HepG2 (cell line): ENCODE data around the gene TOMM20. TPM values are rescaled to one million over a fixed set of nuclear protein-coding genes. Genes with fewer than 3 reads are reported as not detected.

ENCODE experiments used
- ATAC-seq: fragments of 200-7000 bp; cut with Tn5 transposase; 3 replicates; pipeline ENCODE4 v1.9.1; 2020; ENCODE audit warnings: mild to moderate bottlenecking, moderate library complexity
- BruUV-seq: library from RNA; stranded (reverse); fragments of 400-500 nt; replicated peaks from 2 replicates; lab custom pipeline; 2021; lab: Mats Ljungman, UMichigan
- CTCF ChIA-PET: fragments of 300-600 bp; formaldehyde crosslinking; extraction: SDS; loops from one replicate; lab custom pipeline; 2021; ENCODE audit warnings: low total read pairs, inconsistent platforms, low intra/inter-chr PET ratio; lab: Yijun Ruan, JAX
- POLR2A ChIA-PET: fragments of 350-600 bp; sonication (Branson Sonifier 250); formaldehyde crosslinking; loops from one replicate; lab custom pipeline; 2020; ENCODE audit warnings: antibody characterized with exemption, inconsistent platforms; lab: Yijun Ruan, JAX
- DNase-seq: peaks from one replicate; pipeline ENCODE4 v3.0.0-alpha.2; 2015; ENCODE audit warnings: low spot score
- FAIRE-seq: peaks from 3 replicates; lab custom pipeline; 2011; peaks lifted over from hg19 to GRCh38; lab: Jason Lieb, UNC
- H2AFZ ChIP-seq: one replicate; pipeline ENCODE4 v1.6.1; 2011; ENCODE audit warnings: low read length, inconsistent platforms
- H3K27ac ChIP-seq: fragments of 300-600 bp; 3 replicates; pipeline ENCODE4 v1.8.0; 2011; ENCODE audit warnings: mixed run types, mild to moderate bottlenecking, mixed read lengths, low read length, inconsistent platforms; ENCODE audit not compliant: insufficient read depth; ENCODE audit errors: extremely low read length
- H3K27me3 ChIP-seq, 2 experiments: fragments of 200-600 bp in 1 of 2; 2 replicates in 1 of 2; 3 replicates in 1 of 2; pipeline versions ENCODE4 v1.6.0 to v1.8.0; 2011; ENCODE audit warnings: low read length in 2 of 2, mild to moderate bottlenecking in 2 of 2, moderate library complexity in 2 of 2, inconsistent platforms in 1 of 2; ENCODE audit not compliant: insufficient read depth in 2 of 2, control insufficient read depth in 1 of 2
- H3K36me3 ChIP-seq, 2 experiments: fragments of 200-600 bp in 1 of 2; replicated peaks in 1 of 2; 2 replicates in 1 of 2; 3 replicates in 1 of 2; pipeline versions ENCODE4 v1.5.1 to v1.8.0; 2011; ENCODE audit warnings: low read length in 2 of 2, inconsistent platforms in 1 of 2; ENCODE audit not compliant: insufficient read depth in 2 of 2, control insufficient read depth in 1 of 2
- H3K4me1 ChIP-seq: 2 replicates; pipeline ENCODE4 v1.5.1; 2012; ENCODE audit warnings: low read length, inconsistent platforms; ENCODE audit not compliant: insufficient read depth
- H3K4me2 ChIP-seq: 2 replicates; pipeline ENCODE4 v1.6.0; 2011; ENCODE audit warnings: low read depth, low read length, inconsistent platforms
- H3K4me3 ChIP-seq, 3 experiments: fragments of 200-600 bp in 1 of 3; sonication (generic), shearing (Covaris generic) in 1 of 3; replicated peaks in 1 of 3; 2 replicates each; pipeline ENCODE4 v1.5.1; 2011 to 2016; ENCODE audit warnings: low read length in 3 of 3, inconsistent platforms in 2 of 3, low read depth in 2 of 3, mild to moderate bottlenecking in 2 of 3, control low read depth in 1 of 3, mixed read lengths in 1 of 3; ENCODE audit not compliant: insufficient read depth in 1 of 3
- H3K79me2 ChIP-seq: one replicate; pipeline ENCODE4 v1.6.1; 2011; ENCODE audit warnings: low read length, inconsistent platforms; ENCODE audit not compliant: insufficient read depth
- H3K9ac ChIP-seq: 2 replicates; pipeline ENCODE4 v1.6.0; 2011; ENCODE audit warnings: mild to moderate bottlenecking, low read depth, low read length, inconsistent platforms; ENCODE audit not compliant: insufficient read depth
- H3K9me3 ChIP-seq: 2 replicates; pipeline ENCODE4 v1.5.1; 2012; ENCODE audit warnings: mild to moderate bottlenecking, low read length
- H4K20me1 ChIP-seq: 2 replicates; pipeline ENCODE4 v1.6.0; 2011; ENCODE audit warnings: inconsistent platforms, mild to moderate bottlenecking, low read length, moderate library complexity; ENCODE audit not compliant: insufficient read depth
- CREB1 ChIP-seq, 2 experiments: fragments of 450-650 bp in 1 of 2; IDR thresholded peaks; 2 replicates each; pipeline ENCODE4 v1.6.1; 2016 to 2017; ENCODE audit warnings: control low read depth in 1 of 2, mild to moderate bottlenecking in 1 of 2, missing compliant biosample characterization in 1 of 2, missing genetic modification characterization in 1 of 2
- EZH2 ChIP-seq: conservative IDR thresholded peaks from 2 replicates; pipeline ENCODE4 v1.6.1; 2012; ENCODE audit warnings: mild to moderate bottlenecking, low read depth, low read length, moderate library complexity
- HNRNPL ChIP-seq: fragments of 200-400 bp; formaldehyde crosslinking; IDR thresholded peaks from 2 replicates; pipeline ENCODE4 v1.6.1; 2017; ENCODE audit warnings: mild to moderate bottlenecking, low read depth, low read length
- KDM6A ChIP-seq: IDR thresholded peaks from 2 replicates; pipeline ENCODE4 v1.6.1; 2016; ENCODE audit warnings: low read depth
- PATZ1 ChIP-seq: sonication (generic); formaldehyde crosslinking; IDR thresholded peaks from 2 replicates; pipeline ENCODE4 v1.4.0; 2020; ENCODE audit warnings: missing genetic modification reagents
- RFX5 ChIP-seq: IDR thresholded peaks from 2 replicates; pipeline ENCODE4 v1.6.1; 2011; ENCODE audit warnings: low read depth, low read length, improper control_type of control experiment
- TERF1 ChIP-seq: sonication (generic); formaldehyde crosslinking; IDR thresholded peaks from 2 replicates; pipeline ENCODE4 v1.8.0; 2022; ENCODE audit warnings: mild to moderate bottlenecking, missing genetic modification reagents, moderate library complexity
- ZNF556 ChIP-seq: sonication (generic); formaldehyde crosslinking; IDR thresholded peaks from 2 replicates; pipeline ENCODE4 v1.4.0; 2020; ENCODE audit warnings: mild to moderate bottlenecking, missing genetic modification reagents, borderline replicate concordance
- ZNF569 ChIP-seq: sonication (generic); formaldehyde crosslinking; IDR thresholded peaks from 2 replicates; pipeline ENCODE4 v1.5.0; 2020; ENCODE audit warnings: mild to moderate bottlenecking, missing genetic modification reagents, moderate library complexity, borderline replicate concordance
- ZNF816 ChIP-seq: sonication (generic); formaldehyde crosslinking; IDR thresholded peaks from 2 replicates; pipeline ENCODE4 v1.8.0; 2022; ENCODE audit warnings: missing genetic modification reagents, mild to moderate bottlenecking, borderline replicate concordance
- ZNF850 ChIP-seq: sonication (generic); formaldehyde crosslinking; conservative IDR thresholded peaks from 2 replicates; pipeline ENCODE4 v1.9.0; 2021; ENCODE audit warnings: mild to moderate bottlenecking, missing genetic modification reagents
- WGBS: methylation state at CpG from one replicate; pipeline ENCODE4 v1.1.6; 2017; ENCODE audit warnings: low lambda C conversion rate; 5-methylcytosine and 5-hydroxymethylcytosine counted together
- in situ Hi-C: cut with HindIII; loops from 2 replicates; pipeline ENCODE4 v1.10.0; 2017; ENCODE audit warnings: low pct_unique_long_range_greater_than_20kb; ENCODE audit not compliant: extremely low pct_ligation_motif_present
- intact Hi-C: fragments of 100-400 bp; cut with micrococcal nuclease; formaldehyde crosslinking; loops from one replicate; pipeline ENCODE4 v1.10.0; 2022; ENCODE audit not compliant: unreplicated experiment
- polyA plus RNA-seq, 8 experiments: library from polyadenylated mRNA; depleted of rRNA in 3 of 8; stranded (reverse) in 7 of 8; unstranded in 1 of 8; fragments of >200 nt; fragmentation: Illumina TruSeq in 4 of 8; extraction: Trizol in 4 of 8; gene quantifications; 2 replicates each; pipeline versions ENCODE4 v1.2.1 to v1.2.3, GENCODE V29; 2011 to 2016; ENCODE audit warnings: low read depth in 4 of 8, missing spikeins in 1 of 8, mixed read lengths in 1 of 8; ENCODE audit not compliant: insufficient read depth in 1 of 8
- total RNA-seq, 5 experiments: library from RNA; depleted of rRNA; stranded (reverse); fragments of >200 nt; fragmentation: Illumina TruSeq; extraction: Trizol; gene quantifications; 2 replicates each; pipeline ENCODE4 v1.2.3, GENCODE V29; 2016; ENCODE audit warnings: low read depth in 1 of 5

Gene TOMM20
- total and polyA plus RNA-seq, 2 of the 13 experiments (the other 11 are each of a cell fraction or from before 2014, with no cell fraction given): 153 to 376 TPM

- CTCF ChIA-PET: no interaction called here
- no peaks in the 10 kb centered on the region for H3K79me2 ChIP-seq
- intact Hi-C loops (loop anchor here (10.0 kb wide), 1 partner anchor 333 kb away; no protein-coding TSS in a partner anchor), in situ Hi-C loops (loop anchor here (10.0 kb wide), 2 partner anchors 193 to 363 kb away; no protein-coding TSS in a partner anchor)
- no peak for ATAC-seq
- H3K9me3 ChIP-seq: no peaks in the 10 kb centered on the region
- no peaks in the 10 kb centered on the region for H3K36me3 ChIP-seq
- POLR2A ChIA-PET: interaction anchor here (2.1 kb wide), 1 partner anchor 112 kb away, joined by 7 read pairs; no protein-coding TSS in a partner anchor
- H3K27ac ChIP-seq: no peak overlapping the region
- WGBS: 91% methylated on average over 6 of the region's 6 CpGs
- H3K27me3 ChIP-seq: no peaks in the 10 kb centered on the region
- TF ChIP-seq ZNF556 (CRISPR knock-in tag) (no peak), ZNF850 (CRISPR knock-in tag) (no peak), HNRNPL (no peak), PATZ1 (CRISPR knock-in tag) (no peak), KDM6A (CRISPR knock-in tag) (no peak), EZH2 (no peak), CREB1 (IDR thresholded peaks at IDR 0.05) (no peak), CREB1 (CRISPR knock-in tag; IDR thresholded peaks at IDR 0.05) (no peak), ZNF816 (CRISPR knock-in tag) (no peak), TERF1 (no peak), RFX5 (no peak), ZNF569 (no peak)
- FAIRE-seq: no peak
- no peak overlapping the region for H3K9ac ChIP-seq
- no TSS peak for BruUV-seq
- no peaks in the 10 kb centered on the region for H4K20me1 ChIP-seq
- H3K4me3 ChIP-seq: no peak overlapping the region
- no peak overlapping the region for H3K4me2 ChIP-seq
- peaks cover 53% of the 10 kb centered on the region for H3K4me1 ChIP-seq
- DNase-seq: no peak
- H2AFZ ChIP-seq: no peak overlapping the region
Measured at GRCh38 chr1:235087906-235088305, 40.7 kb downstream of the TOMM20 start.
